CD14-positive monocyte (primary cell): ENCODE data around the gene ECI2. TPM values are rescaled to one million over a fixed set of nuclear protein-coding genes. Genes with fewer than 3 reads are reported as not detected.

ENCODE experiments used
- DNase-seq, 3 donors: peaks; one replicate each; pipeline ENCODE4 v3.0.0-alpha.2; 2011 to 2022
- H2AFZ ChIP-seq: 2 replicates; pipeline ENCODE4 v1.6.0; 2012; ENCODE audit warnings: mild to moderate bottlenecking, low read depth, low read length, inconsistent platforms; ENCODE audit not compliant: insufficient read depth, poor library complexity, severe bottlenecking
- H3K27ac ChIP-seq, 2 donors: 1 replicate in 1 of 2; 2 replicates in 1 of 2; pipeline ENCODE4 v1.5.1; 2012 to 2013; ENCODE audit warnings: low read length in 2 of 2, control low read depth in 1 of 2, inconsistent platforms in 1 of 2, low read depth in 1 of 2, mild to moderate bottlenecking in 1 of 2
- H3K27me3 ChIP-seq, 2 donors: one replicate each; pipeline versions ENCODE4 v1.6.0 to v1.6.1; 2011 to 2013; ENCODE audit warnings: low read length in 2 of 2; ENCODE audit not compliant: control insufficient read depth in 2 of 2, insufficient read depth in 2 of 2
- H3K36me3 ChIP-seq, 2 donors: replicated peaks in 1 of 2; 1 replicate in 1 of 2; 2 replicates in 1 of 2; pipeline versions ENCODE4 v1.5.1 to v1.6.1; 2012 to 2013; ENCODE audit warnings: low read length in 2 of 2, control low read depth in 1 of 2, inconsistent platforms in 1 of 2, mild to moderate bottlenecking in 1 of 2; ENCODE audit not compliant: insufficient read depth in 2 of 2, control insufficient read depth in 1 of 2
- H3K4me1 ChIP-seq, 2 donors: 1 replicate in 1 of 2; 2 replicates in 1 of 2; pipeline versions ENCODE4 v1.5.1 to v1.6.1; 2012 to 2013; ENCODE audit warnings: low read length in 2 of 2, control low read depth in 1 of 2, inconsistent platforms in 1 of 2, mild to moderate bottlenecking in 1 of 2, moderate library complexity in 1 of 2; ENCODE audit not compliant: insufficient read depth in 2 of 2, control insufficient read depth in 1 of 2
- H3K4me2 ChIP-seq: replicated peaks from 2 replicates; pipeline ENCODE3; 2012; ENCODE audit warnings: low read length, moderate library complexity, mild to moderate bottlenecking; ENCODE audit not compliant: poor library complexity, severe bottlenecking; ENCODE audit errors: extremely low read depth
- H3K4me3 ChIP-seq, 3 experiments: fragments of 200-600 bp in 1 of 3; sonication (generic) in 1 of 3; replicated peaks in 1 of 3; 1 replicate in 2 of 3; 2 replicates in 1 of 3; pipeline ENCODE4 v1.5.1; 2011 to 2013; ENCODE audit warnings: low read length in 3 of 3, mild to moderate bottlenecking in 3 of 3, control low read depth in 2 of 3, low read depth in 2 of 3, inconsistent platforms in 1 of 3, moderate library complexity in 1 of 3
- H3K79me2 ChIP-seq: 2 replicates; pipeline ENCODE4 v1.6.0; 2012; ENCODE audit warnings: mild to moderate bottlenecking, control low read depth, inconsistent platforms, low read length, moderate library complexity; ENCODE audit not compliant: insufficient read depth
- H3K9ac ChIP-seq: 2 replicates; pipeline ENCODE4 v1.6.0; 2017; ENCODE audit warnings: low read length, mild to moderate bottlenecking; ENCODE audit not compliant: insufficient read depth, poor library complexity, severe bottlenecking
- H3K9me3 ChIP-seq, 2 donors: replicated peaks in 1 of 2; 1 replicate in 1 of 2; 2 replicates in 1 of 2; pipeline versions ENCODE4 v1.5.1 to v1.6.1; 2012 to 2013; ENCODE audit warnings: low read length in 2 of 2, control low read depth in 1 of 2; ENCODE audit not compliant: control insufficient read depth in 1 of 2, insufficient read depth in 1 of 2
- H4K20me1 ChIP-seq: 2 replicates; pipeline ENCODE4 v1.6.0; 2012; ENCODE audit warnings: mild to moderate bottlenecking, low read length, control low read depth, moderate library complexity; ENCODE audit not compliant: insufficient read depth
- H3K27ac Mint-ChIP-seq, 7 donors: one replicate each; pipeline ENCODE4 v1.8.0; 2020; ENCODE audit warnings: mild to moderate bottlenecking in 7 of 7, mixed read lengths in 7 of 7, moderate library complexity in 6 of 7, inconsistent platforms in 2 of 7
- H3K27me3 Mint-ChIP-seq, 3 donors: one replicate each; pipeline ENCODE4 v1.8.0; 2021 to 2022; ENCODE audit warnings: low read depth in 3 of 3, mild to moderate bottlenecking in 3 of 3, mixed read lengths in 3 of 3, moderate library complexity in 3 of 3, inconsistent platforms in 1 of 3
- H3K36me3 Mint-ChIP-seq, 2 donors: one replicate each; pipeline ENCODE4 v1.8.0; 2020; ENCODE audit warnings: mixed read lengths in 2 of 2, inconsistent platforms in 1 of 2, mild to moderate bottlenecking in 1 of 2
- H3K4me1 Mint-ChIP-seq: one replicate; pipeline ENCODE4 v1.8.0; 2020; ENCODE audit warnings: mild to moderate bottlenecking, mixed read lengths
- H3K4me3 Mint-ChIP-seq, 2 donors: one replicate each; pipeline ENCODE4 v1.8.0; 2020; ENCODE audit warnings: mild to moderate bottlenecking in 2 of 2, mixed read lengths in 2 of 2, moderate library complexity in 1 of 2
- H3K9me3 Mint-ChIP-seq, 7 donors: one replicate each; pipeline ENCODE4 v1.8.0; 2020 to 2022; ENCODE audit warnings: mixed read lengths in 7 of 7, mild to moderate bottlenecking in 6 of 7, moderate library complexity in 6 of 7, inconsistent platforms in 2 of 7
- CTCF ChIP-seq: fragments of 200-600 bp; IDR thresholded peaks from one replicate; pipeline ENCODE4 v1.8.0; 2022; ENCODE audit warnings: antibody characterized with exemption, mild to moderate bottlenecking
- WGBS: methylation state at CpG from one replicate; pipeline ENCODE4 v1.1.5; 2013; ENCODE audit warnings: missing lambda C conversion rate; ENCODE audit not compliant: insufficient coverage; 5-methylcytosine and 5-hydroxymethylcytosine counted together
- intact Hi-C, 2 donors: fragments of 100-400 bp; cut with micrococcal nuclease; formaldehyde crosslinking; loops; one replicate each; pipeline versions ENCODE4 v1.15.0 to v1.15.1; 2023
- polyA plus RNA-seq, 3 donors: library from polyadenylated mRNA; depleted of rRNA in 1 of 3; unstranded in 2 of 3; stranded (reverse) in 1 of 3; fragments of 300-500 nt in 2 of 3; fragments of >200 nt in 1 of 3; fragmentation: Illumina TruSeq in 2 of 3; gene quantifications; 1 replicate in 2 of 3; 2 replicates in 1 of 3; pipeline ENCODE4 v1.2.3, GENCODE V29; 2012 to 2021

Gene ECI2
- polyA plus RNA-seq, 3 donors, result 9.2 to 45.9 (median 44.5) TPM

DNA sequence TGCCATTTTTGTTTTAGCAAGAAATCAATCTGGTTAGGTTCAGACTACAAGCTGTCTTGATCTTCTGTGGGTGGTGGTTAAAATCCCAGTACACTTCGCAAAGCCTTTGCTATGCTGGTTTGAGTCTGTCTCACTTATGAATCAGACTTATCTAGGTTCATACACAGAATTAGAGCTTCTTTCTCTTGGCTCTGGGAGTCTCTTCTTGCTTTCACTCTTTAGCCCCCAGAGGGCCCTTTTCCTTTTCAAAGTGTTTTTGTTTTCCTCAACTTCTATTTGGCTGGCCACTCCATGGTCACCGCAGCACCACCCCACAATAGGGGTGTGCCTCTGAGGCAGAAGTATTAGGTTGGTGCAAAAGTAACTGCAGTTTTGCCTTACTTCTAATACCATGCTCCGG, 21.3 kb downstream of the ECI2 start:
- Histone ChIP-seq H3K27me3 (peaks cover 0 to 5% of the 10 kb centered on the region in 2 donors), H2AFZ (no peak overlapping the region), H3K4me1 (no peaks in the 10 kb centered on the region), H3K9ac (no peak overlapping the region), H3K4me2 (no peak overlapping the region), H4K20me1 (no peaks in the 10 kb centered on the region), H3K27ac (no peak overlapping the region), H3K79me2 (no peaks in the 10 kb centered on the region), H3K36me3 (peaks cover 27 to 40% of the 10 kb centered on the region in 2 donors), H3K4me3 (no peak overlapping the region), H3K9me3 (no peaks in the 10 kb centered on the region)
- intact Hi-C loops, result no loop called here
- Mint-ChIP-seq H3K4me3 (no peak overlapping the region), H3K36me3 (peaks cover 34 to 39% of the 10 kb centered on the region in 2 donors), H3K27ac (no peak overlapping the region), H3K4me1 (no peaks in the 10 kb centered on the region), H3K27me3 (peaks cover 1 to 3% (median 2%) of the 10 kb centered on the region in 3 donors), H3K9me3 (peaks cover 0 to 8% (median 4%) of the 10 kb centered on the region in 7 donors)
- no peak for DNase-seq
- WGBS, result 100% methylated on average over 1 of the region's 3 CpGs
- TF ChIP-seq CTCF, result no peak

DNA sequence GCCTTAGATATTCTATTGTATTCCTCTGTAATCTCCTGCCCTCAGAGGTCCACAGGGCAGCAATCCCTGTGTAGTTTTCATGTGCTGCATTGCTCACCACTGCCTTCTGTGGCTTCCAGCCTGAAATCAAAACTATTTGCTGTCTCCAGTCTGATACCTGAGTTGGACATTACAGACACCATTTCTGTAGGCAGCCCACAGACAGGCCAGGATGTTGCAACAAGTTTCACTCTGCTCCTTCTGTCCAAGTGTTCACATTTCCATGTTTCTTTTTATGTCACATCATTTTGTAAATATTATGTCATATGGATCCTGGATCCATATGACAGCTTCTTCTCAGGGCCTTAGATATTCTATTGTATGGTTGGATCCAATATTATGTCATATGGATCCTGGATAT, 21.7 kb downstream of the ECI2 start:
- DNase-seq, result no peak
- peaks cover 30 to 34% of the 10 kb centered on the region in 2 donors for H3K36me3 Mint-ChIP-seq
- Histone ChIP-seq H3K9me3 (no peaks in the 10 kb centered on the region), H2AFZ (no peak overlapping the region), H3K4me2 (no peak overlapping the region), H3K4me3 (no peak overlapping the region), H3K27ac (no peak overlapping the region), H3K36me3 (peaks cover 22 to 35% of the 10 kb centered on the region in 2 donors), H3K79me2 (no peaks in the 10 kb centered on the region), H3K9ac (no peak overlapping the region), H3K27me3 (peaks cover 0 to 5% of the 10 kb centered on the region in 2 donors), H4K20me1 (no peaks in the 10 kb centered on the region), H3K4me1 (no peaks in the 10 kb centered on the region)
- H3K4me1 Mint-ChIP-seq, result no peaks in the 10 kb centered on the region
- TF ChIP-seq CTCF, result no peak
- H3K4me3 Mint-ChIP-seq, result no peak overlapping the region
- intact Hi-C loops, result no loop called here
- H3K27me3 Mint-ChIP-seq, result peaks cover 1 to 3% (median 2%) of the 10 kb centered on the region in 3 donors
- no peak overlapping the region for H3K27ac Mint-ChIP-seq
- peaks cover 0 to 8% (median 4%) of the 10 kb centered on the region in 7 donors for H3K9me3 Mint-ChIP-seq
